HFFc6 (cell line): ENCODE results near the gene NTSR1. TPM values are rescaled to one million over a fixed set of nuclear protein-coding genes. Genes with fewer than 3 reads are reported as not detected.

Source experiments
- DNase-seq: peaks from one replicate; pipeline ENCODE4 v3.0.0-alpha.2; 2018
- H3K27ac Mint-ChIP-seq: 2 replicates; pipeline ENCODE4 v1.8.0; 2020; ENCODE audit warnings: mild to moderate bottlenecking, mixed read lengths
- H3K27me3 Mint-ChIP-seq: 2 replicates; pipeline ENCODE4 v1.8.0; 2021; ENCODE audit warnings: mild to moderate bottlenecking, moderate library complexity, mixed read lengths; ENCODE audit not compliant: insufficient read depth
- H3K36me3 Mint-ChIP-seq: 2 replicates; pipeline ENCODE4 v1.8.0; 2021; ENCODE audit warnings: low read depth, mixed read lengths
- H3K4me1 Mint-ChIP-seq: 2 replicates; pipeline ENCODE4 v1.8.0; 2020; ENCODE audit warnings: low read depth, mixed read lengths
- H3K4me3 Mint-ChIP-seq: 2 replicates; pipeline ENCODE4 v1.8.0; 2020; ENCODE audit warnings: mild to moderate bottlenecking, moderate library complexity, mixed read lengths
- H3K9me3 Mint-ChIP-seq: 2 replicates; pipeline ENCODE4 v1.8.0; 2020; ENCODE audit warnings: mild to moderate bottlenecking, mixed read lengths
- total RNA-seq, 6 experiments: library from RNA; stranded (reverse); fragmentation: NEBNext Ultra II Directional; extraction: Animal tissue kit (Norgen Biotek cat#: 25700); gene quantifications; 2 replicates in 1 of 6; 3 replicates in 5 of 6; pipeline ENCODE4 v1.2.3, GENCODE V29; 2021
- TF ChIP-seq, protein P1 (sequence below): fragments of 200-600 bp; sonication (generic); IDR thresholded peaks from 2 replicates; pipeline ENCODE4 v1.5.0; 2021; ENCODE audit warnings: antibody characterized with exemption, mild to moderate bottlenecking

Gene NTSR1
- total RNA-seq, 6 experiments from 2014 or later, result 3.1 to 6.5 (median 5.6) TPM

DNA sequence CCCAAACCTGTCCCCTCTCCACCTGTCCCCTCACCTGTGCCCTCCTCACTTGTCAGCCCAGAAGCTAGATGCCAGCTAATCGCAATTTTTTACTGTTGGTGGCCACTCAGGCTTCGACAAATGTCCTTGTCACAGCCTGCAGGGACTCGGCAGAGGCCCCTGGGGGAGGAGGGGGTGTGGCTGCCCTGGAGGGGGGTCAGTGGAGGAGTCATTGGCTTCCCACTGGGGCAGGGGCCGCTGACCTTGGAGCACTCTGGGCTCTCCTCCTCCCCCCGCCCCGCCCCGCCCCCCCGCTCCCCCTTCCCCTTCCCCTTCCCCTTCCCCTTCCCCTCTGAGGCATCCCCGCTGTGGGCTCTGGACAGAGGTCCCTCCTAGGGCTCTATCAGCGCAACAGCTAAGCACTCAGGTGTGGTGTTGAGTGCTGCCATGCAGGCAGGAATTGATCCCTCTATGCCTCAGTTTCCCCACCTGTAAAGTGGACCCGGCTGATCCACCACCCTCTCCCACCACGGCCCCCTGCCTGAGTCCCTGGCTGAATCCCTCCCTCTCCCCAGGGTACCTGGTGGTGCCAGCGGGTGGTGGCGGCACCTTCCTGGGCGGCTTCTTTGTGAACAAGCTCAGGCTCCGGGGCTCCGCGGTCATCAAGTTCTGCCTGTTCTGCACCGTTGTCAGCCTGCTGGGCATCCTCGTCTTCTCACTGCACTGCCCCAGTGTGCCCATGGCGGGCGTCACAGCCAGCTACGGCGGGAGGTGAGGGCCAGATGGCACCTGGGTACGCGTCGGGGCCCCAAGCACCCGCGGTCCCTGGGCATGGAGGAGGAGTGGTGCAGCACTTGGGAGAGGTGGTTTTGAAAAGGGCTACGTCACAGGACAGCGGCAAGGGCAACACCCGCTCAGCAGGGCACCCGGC is 42.6 kb upstream of the NTSR1 start:
- TF ChIP-seq, protein P1, sequence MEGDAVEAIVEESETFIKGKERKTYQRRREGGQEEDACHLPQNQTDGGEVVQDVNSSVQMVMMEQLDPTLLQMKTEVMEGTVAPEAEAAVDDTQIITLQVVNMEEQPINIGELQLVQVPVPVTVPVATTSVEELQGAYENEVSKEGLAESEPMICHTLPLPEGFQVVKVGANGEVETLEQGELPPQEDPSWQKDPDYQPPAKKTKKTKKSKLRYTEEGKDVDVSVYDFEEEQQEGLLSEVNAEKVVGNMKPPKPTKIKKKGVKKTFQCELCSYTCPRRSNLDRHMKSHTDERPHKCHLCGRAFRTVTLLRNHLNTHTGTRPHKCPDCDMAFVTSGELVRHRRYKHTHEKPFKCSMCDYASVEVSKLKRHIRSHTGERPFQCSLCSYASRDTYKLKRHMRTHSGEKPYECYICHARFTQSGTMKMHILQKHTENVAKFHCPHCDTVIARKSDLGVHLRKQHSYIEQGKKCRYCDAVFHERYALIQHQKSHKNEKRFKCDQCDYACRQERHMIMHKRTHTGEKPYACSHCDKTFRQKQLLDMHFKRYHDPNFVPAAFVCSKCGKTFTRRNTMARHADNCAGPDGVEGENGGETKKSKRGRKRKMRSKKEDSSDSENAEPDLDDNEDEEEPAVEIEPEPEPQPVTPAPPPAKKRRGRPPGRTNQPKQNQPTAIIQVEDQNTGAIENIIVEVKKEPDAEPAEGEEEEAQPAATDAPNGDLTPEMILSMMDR, result no peak
- H3K4me3 Mint-ChIP-seq, result no peak overlapping the region
- H3K9me3 Mint-ChIP-seq, result no peaks in the 10 kb centered on the region
- H3K4me1 Mint-ChIP-seq, result peaks cover 19% of the 10 kb centered on the region
- no peaks in the 10 kb centered on the region; the same call in none of the 2 replicates for H3K27me3 Mint-ChIP-seq
- DNase-seq, result no peak
- H3K27ac Mint-ChIP-seq, result no peak overlapping the region
- H3K36me3 Mint-ChIP-seq, result no peaks in the 10 kb centered on the region

DNA sequence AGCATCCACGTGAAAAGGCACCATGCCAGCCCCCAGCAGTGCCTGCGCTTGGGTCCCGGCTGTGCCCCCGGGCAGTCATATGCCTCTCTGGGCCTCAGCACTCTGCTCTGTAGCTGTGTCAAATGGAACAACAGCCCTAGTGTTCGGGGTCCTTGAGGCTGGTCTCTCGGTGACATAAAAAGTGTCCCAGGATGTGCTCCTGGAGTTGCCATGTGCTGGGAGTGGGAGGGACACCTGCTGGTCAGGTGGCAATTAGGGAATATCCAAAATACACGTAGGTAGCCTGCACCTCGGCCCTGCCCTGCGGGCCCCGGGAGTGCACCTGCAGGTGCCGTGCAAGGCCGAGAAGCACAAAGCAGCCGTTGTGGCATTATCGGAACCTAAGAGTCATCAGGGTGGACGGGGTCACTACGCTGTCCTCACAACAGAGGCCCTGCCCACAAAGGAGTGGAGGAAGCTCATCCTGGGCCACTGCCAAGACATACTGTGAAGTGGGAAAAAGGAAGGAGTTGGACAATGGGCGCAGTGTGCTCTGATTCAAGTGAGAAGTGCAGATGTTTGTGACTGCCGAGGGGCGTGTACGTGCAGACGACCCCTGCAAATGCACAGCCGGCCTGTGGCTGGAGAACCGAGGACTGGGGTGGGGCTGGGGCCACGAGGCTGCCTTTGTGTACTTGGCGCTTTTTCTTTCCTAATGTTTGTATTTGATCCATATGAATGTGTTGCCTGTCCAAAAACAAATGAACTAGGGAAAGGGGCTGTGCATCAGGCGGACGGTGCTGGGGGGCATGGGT is 41.7 kb upstream of the NTSR1 start:
- peaks cover 16% of the 10 kb centered on the region for H3K4me1 Mint-ChIP-seq
- TF ChIP-seq, protein P1, result no peak
- H3K36me3 Mint-ChIP-seq, result no peaks in the 10 kb centered on the region
- H3K9me3 Mint-ChIP-seq, result no peaks in the 10 kb centered on the region
- DNase-seq, result no peak
- H3K4me3 Mint-ChIP-seq, result no peak overlapping the region
- no peak overlapping the region for H3K27ac Mint-ChIP-seq
- H3K27me3 Mint-ChIP-seq, result no peaks in the 10 kb centered on the region; the same call in none of the 2 replicates

DNA sequence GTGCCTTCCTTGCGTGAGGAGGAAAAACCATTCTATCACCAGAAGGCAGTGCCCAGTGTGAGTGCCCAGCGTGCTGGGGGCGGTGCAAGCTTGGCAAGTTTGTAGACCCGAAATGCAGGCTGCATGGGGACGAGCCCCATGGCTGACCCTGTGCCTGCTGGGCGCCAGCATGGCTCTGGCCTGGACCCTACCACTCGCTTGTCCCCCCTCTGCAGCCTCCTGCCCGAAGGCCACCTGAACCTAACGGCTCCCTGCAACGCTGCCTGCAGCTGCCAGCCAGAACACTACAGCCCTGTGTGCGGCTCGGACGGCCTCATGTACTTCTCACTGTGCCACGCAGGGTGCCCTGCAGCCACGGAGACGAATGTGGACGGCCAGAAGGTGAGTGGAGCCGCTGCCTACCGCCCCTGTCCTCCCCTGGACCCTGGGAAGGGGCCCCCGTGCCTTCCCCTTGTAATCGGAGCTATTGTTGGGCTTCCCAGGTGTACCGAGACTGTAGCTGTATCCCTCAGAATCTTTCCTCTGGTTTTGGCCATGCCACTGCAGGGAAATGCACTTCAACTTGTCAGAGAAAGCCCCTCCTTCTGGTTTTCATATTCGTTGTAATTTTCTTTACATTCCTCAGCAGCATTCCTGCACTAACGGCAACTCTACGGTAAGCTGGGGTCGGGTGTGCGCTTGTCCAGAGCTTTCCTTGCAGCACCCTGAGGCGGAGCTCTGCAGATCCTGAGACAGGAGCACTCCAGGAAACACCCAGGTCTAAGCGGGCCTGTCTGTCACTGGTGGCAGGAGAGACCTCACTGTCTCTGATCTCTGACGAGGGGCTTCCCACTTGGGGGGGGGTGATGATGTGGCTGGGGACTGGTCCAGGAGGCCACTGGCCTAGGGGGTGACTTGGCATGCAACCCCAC is 40.9 kb upstream of the NTSR1 start:
- H3K9me3 Mint-ChIP-seq, result no peaks in the 10 kb centered on the region
- H3K27ac Mint-ChIP-seq, result no peak overlapping the region
- no peaks in the 10 kb centered on the region; the same call in none of the 2 replicates for H3K27me3 Mint-ChIP-seq
- DNase-seq, result no peak
- H3K36me3 Mint-ChIP-seq, result no peaks in the 10 kb centered on the region
- H3K4me3 Mint-ChIP-seq, result no peak overlapping the region
- TF ChIP-seq, protein P1, result no peak
- peaks cover 7% of the 10 kb centered on the region for H3K4me1 Mint-ChIP-seq

DNA sequence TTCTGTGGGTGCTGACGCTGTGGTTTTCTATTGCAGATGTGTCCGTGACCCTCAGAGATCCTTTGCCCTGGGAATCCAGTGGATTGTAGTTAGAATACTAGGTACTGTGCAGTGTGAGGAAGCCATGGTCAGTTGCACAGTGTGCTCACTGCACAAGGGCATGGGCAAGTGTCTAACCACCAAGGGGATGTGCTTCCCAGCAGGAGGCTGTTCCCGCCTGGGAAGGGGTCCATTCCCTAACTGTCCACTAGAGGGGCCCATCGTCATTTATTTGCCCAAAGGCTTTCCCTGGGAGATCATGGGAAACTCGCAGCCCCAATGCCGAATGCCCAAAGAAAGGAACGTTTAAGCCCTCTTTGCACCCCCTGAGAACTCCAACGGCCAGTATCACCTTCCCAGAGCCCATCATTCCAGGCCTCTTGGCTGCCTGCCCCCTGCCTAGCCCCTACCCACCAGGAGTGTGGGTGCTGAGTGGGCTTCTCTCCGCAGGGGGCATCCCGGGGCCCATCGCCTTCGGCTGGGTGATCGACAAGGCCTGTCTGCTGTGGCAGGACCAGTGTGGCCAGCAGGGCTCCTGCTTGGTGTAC is 40.1 kb upstream of the NTSR1 start:
- TF ChIP-seq, protein P1, result peak; percentile 94
- H3K27ac Mint-ChIP-seq, result no peak overlapping the region
- H3K4me3 Mint-ChIP-seq, result no peak overlapping the region
- no peaks in the 10 kb centered on the region for H3K36me3 Mint-ChIP-seq
- H3K27me3 Mint-ChIP-seq, result no peaks in the 10 kb centered on the region; the same call in none of the 2 replicates
- peak; percentile 57 for DNase-seq
- no peaks in the 10 kb centered on the region for H3K9me3 Mint-ChIP-seq
- H3K4me1 Mint-ChIP-seq, result no peaks in the 10 kb centered on the region
